Naive B cell (primary cell): ENCODE data around the gene TTLL11. TPM values are rescaled to one million over a fixed set of nuclear protein-coding genes. Genes with fewer than 3 reads are reported as not detected.

Source experiments
- polyA plus RNA-seq, 6 donors: library from polyadenylated mRNA; unstranded; fragments of 300-500 nt; fragmentation: Illumina TruSeq; gene quantifications; one replicate each; pipeline ENCODE4 v1.2.3, GENCODE V29; 2021; ENCODE audit warnings: low read depth in 6 of 6

Gene TTLL11
- polyA plus RNA-seq, 6 donors from 2014 or later, result 3.3 to 10.9 (median 5.1) TPM

Other genes starting within 250 kb of the TTLL11 start
- gene NDUFA8, start 66.5 kb upstream of the TTLL11 start, polyA plus RNA-seq, result 10 to 100 TPM; 40.4 to 80.5 (median 68.1) TPM
- gene MORN5, start 66.6 kb upstream of the TTLL11 start, polyA plus RNA-seq, result not detected
- not detected for gene LHX6, start 135.6 kb upstream of the TTLL11 start, polyA plus RNA-seq
- 10 to 100 TPM; 16.4 to 30.3 (median 21.6) TPM for gene RBM18, start 171.5 kb upstream of the TTLL11 start, polyA plus RNA-seq
- gene MRRF, start 171.6 kb upstream of the TTLL11 start, polyA plus RNA-seq, result 10 to 100 TPM; 11.8 to 25.4 (median 19.9) TPM